Hippocampal formation (tissue), 2 donors: Measurements from ENCODE around the gene FOXP3.

Experiments used
- DNase-seq, 2 donors: peaks; one replicate each; lab custom pipeline; 2025; lab: John Stamatoyannopoulos, UW

The FOXP3 gene

DNA sequence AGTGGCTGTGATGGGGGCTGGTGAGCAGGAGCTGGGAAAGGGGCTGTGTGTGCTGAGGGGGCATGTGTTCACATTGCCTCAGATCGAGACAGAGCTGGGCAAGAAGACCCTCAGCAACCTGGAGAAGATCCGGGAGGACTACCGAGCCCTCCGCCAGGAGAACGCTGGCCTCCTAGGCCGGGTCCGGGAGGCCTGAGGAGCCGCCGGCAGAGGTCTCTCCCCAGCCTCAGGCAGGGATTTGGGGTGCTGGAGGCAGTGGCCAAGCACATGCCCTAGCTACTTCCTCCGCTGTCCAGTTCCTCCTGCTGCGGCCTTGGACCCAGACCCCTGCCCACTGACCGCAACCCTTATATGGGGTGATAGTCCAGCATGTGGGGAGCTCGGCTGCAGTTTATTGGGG lies 14.4 kb downstream of the FOXP3 start:
- DNase-seq: no peak

DNA sequence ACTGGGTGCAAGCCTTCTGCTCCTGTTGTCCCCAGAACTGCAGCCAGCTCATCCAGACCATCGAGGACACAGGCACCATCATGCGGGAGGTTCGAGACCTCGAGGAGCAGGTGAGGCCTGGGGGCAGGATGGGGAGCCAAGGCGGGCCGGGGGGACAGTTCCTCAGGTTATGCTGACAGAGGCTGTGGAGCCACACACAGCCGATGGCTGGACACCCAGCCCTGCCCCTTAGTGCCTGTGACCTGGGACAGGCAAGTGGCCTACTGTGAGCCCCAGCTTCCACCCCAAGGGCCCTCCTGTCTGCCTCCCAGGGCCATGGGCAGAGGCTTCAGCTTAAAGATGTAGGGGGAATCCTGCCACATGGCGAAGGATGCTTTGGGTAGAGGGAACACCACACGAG lies 14.9 kb downstream of the FOXP3 start:
- DNase-seq: no peak

DNA sequence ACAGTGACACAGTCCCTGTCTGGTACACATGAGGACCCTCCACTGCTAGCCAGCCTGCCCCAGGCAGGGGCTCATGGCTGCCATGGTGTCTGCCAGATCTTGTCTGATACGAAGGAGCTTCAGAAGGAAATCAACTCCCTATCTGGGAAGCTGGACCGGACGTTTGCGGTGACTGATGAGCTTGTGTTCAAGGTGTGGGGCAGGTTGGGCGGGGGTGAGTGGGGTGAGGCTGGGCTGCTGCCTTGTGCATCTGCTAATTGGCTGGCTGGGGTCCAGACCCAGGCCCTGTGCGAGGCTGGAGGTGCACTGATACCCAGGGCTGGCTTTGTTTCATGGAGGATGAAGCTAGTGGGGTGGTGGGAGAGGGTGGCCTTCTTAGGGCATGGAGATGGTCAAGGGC lies 15.4 kb downstream of the FOXP3 start:
- no peak for DNase-seq

DNA sequence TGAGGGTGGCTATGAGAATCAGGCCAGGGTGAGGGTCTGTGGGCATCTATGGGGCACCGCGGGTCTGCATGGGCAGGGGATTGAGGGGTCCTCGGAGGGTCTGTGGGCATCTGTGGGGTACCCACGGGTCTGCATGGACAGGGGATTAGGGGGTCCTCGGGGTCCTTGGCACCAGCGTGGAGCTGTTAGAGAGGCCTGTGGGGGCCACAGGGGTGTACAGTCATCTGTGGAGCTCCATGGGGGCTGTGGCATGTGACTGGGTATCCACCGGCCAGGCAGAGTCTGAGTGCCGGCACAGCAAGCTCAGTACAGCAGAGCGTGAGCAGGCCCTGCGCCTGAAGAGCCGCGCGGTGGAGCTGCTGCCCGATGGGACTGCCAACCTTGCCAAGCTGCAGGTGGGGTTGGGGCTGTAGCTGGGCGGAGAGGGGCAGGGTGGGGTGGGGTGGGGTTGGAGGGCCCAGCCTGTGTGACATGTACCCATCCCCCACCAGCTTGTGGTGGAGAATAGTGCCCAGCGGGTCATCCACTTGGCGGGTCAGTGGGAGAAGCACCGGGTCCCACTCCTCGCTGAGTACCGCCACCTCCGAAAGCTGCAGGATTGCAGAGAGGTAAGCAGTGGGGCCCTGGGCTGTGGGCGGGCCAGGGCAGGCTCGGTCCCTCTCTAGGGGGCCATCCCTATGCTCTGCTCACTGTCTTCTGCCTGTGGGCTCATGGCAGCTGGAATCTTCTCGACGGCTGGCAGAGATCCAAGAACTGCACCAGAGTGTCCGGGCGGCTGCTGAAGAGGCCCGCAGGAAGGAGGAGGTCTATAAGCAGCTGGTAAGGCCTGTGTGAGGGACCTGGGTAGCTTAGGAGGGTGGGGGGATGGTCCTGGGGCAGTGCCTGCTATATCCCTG lies 16.3 kb downstream of the FOXP3 start:
- DNase-seq: no peak

DNA sequence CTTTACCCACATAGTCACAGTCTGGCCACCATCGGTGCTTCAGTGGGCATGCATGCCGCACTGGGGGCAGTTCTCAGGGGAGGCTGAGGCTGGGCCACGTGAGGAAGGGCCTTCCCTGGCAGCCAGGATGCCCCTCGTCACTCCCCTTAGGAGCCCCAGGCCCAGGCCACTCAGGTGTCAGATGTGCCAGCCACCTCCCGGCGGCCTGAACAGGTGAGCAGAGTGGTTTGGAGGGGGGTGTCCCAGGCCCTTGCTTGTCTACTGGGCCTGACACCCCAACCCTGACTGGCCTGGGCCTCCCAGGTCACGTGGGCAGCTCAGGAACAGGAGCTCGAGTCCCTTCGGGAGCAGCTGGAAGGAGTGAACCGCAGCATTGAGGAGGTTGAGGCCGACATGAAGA lies 17.2 kb downstream of the FOXP3 start:
- no peak for DNase-seq

DNA sequence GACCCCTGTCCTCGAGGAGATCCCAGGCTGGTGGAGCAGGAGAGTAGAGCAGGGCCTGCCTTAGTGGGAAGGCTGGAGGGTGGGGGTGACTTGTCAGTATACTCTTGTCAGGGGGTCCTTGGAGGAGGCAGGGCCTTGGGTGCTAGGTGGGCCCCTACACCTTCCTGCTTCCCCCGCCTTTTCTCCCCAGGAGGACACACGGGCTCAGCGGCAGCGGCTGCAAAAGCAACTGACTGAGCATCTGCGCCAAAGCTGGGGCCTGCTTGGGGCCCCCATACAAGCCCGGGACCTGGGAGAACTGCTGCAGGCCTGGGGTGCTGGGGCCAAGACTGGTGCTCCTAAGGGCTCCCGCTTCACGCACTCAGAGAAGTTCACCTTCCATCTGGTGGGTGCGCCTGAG lies 18.0 kb downstream of the FOXP3 start:
- no peak for DNase-seq

DNA sequence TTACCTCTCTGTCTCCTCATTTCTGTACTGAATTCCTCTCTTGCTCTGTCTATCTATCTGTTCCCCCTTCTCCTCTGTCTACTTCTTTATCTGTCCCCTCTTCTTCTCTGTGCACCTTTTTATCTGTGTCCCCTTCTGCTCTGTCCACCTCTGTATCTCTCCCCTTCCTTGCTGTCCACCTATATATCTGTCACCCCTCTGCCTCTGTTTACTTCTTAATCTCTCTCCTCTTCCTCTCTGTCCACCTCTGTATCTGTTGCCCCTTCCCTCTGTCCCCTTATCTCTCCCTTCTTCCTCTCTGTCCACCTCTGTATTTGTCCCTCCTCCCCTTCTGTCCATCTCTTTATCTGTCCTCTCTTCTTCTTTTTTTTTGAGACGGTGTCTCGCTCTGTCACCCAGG lies 20.3 kb downstream of the FOXP3 start:
- no peak for DNase-seq

DNA sequence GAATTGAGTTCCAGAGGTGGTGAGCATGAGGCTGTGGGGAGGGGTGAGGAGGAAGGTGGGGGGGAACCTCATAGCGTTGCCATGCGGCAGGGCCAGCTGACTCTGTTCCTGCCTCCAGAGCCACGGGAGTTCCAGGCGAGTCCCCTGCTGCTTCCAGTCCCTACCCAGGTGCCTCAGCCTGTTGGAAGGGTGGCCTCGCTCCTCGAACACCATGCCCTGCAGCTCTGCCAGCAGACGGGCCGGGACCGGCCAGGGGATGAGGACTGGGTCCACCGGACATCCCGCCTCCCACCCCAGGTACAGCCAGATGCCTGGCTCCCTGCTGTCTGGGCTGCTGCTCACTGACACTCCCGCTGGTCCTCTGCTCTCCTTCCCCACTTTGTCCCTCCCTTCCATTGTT lies 21.3 kb downstream of the FOXP3 start:
- DNase-seq: no peak

DNA sequence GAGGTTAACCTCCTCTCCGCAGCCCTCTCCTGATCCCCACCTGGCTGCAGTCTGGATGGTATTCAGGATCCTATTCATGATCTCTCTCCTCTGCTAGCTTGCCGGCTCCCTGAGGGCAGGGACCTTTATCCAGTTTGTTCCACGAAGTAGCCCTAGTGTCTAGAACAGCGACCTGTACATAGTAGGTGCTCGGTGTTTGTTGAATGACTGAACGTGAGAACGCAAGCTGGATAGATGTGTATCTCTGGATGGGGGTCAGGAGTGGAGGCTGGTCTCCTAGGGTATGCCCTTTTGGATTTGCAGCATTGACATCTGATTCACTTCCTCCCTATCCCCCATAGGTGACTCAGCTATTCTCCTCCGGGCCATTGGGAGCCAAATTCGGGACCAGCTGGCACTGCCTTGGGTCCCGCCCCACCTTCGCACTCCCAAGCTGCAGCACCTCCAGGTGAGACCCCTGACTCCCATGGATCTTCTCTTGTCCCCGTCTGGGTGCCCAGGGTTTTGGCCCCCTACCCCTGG lies 21.9 kb downstream of the FOXP3 start:
- DNase-seq: no peak

DNA sequence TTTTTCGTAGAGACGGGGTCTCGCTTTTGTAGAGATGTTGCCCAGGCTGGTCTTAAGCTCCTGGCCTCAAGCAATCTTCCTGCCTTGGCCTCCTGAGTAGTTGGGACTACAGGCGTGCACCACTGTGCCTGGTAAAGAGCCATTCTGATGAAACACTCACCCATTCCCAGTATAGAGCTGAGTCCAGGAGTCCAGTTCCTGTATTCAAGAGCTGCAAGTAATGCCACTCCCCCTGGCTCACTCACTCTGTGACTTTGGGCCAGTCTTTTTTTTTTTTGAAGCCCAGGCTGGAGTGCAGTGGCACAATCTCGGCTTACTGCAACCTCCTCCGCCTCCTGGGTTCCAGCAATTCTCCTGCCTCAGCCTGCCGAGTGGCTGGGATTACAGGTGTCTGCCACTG lies 25.8 kb downstream of the FOXP3 start:
- DNase-seq: no peak

DNA sequence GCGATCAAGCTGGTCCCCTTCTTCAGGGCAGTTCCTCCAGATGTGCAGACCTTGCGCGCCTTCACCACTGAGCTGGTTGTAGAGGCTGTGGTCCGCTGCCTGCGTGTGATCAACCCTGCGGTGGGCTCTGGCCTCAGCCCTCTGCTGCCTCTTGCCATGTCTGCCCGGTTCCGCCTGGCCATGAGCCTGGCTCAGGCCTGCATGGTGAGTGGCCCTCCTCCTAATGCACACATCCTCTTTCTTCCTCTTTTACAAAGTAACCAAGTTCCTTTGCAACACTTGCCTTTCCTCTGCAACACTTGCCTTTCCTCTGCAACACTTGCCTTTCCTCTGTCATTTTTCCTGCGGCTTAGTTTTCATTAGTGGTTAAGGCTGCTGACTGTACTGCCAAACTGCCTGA lies 27.4 kb downstream of the FOXP3 start:
- peak in 1 of 2 donors; percentile 5 for DNase-seq

DNA sequence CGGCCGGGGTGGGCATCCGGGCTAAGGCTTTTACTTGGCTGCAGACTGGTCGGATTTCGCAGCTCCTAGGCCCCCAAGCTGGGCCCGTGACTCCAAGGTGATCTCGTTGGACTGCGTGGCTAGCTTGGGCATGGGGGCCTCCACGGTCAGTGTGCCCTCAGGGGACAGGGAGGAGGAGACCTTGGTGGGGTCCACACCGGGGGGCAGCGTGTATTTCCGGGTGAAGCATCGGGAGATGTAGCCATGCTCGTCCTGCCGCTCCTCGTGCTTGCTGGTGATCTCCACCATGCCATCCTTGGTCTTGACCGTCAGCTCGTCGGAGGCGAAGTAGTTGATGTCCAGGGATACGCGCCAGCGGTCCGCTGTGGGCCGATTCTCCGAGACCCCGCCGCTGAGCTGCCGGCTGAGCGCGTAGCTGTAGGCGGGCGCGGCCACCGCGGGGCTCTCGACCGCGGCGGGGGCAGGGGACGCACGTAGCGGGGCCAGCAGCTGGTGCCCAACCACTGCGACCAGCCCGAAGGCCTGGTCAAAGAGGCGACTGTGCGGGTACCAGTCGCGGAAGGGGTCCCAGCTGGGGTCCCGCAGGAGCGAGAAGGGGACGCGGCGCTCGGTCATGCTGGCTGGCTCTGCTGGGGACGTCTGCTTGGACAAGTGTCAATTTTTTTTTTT lies 30.5 kb downstream of the FOXP3 start:
- no peak for DNase-seq

DNA sequence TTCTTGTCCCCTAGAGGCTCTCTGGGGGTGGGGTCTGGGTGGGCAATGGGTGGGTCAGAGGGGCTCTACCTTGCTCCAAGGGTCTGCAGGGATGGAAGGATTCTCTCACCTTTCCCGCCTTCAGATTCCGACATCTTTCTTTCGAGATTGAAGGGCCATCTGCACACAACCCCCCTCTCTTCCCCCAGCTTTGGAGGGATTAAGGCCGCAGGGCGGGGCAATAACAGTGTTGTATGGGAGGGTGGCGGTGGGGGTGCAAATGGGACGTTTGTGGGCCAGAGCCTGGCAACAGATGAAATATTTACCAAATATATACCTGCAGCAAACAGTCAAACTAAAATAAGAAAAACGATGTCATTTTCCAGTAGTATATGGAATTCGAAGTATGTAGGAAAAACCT lies 31.3 kb downstream of the FOXP3 start, which contains the start of gene CACNA1F:
Gene CACNA1F (minus strand): TSS at position 165 of the 400 bp plus-strand sequence. CDS start 31 bp downstream, at position 134.
- no peak for DNase-seq

DNA sequence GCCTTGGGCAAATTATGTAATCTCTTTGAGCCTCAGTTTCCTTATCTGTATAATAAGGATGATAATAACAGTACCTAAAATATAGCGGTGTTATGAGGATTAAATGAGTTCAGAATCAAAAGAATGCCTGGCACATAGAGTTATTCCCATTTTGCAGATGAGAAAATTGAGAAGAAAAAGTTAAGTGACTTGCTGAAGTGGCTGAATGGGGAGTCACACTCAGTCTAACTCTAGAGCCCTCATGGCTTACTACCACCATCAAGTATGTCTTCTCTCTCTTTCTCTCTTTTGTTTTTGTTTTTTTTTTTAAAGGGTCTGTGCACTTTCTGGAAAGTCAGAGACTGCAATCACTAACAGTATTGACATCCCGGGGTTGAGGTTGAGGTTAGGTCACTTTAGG lies 32.0 kb downstream of the FOXP3 start:
- DNase-seq: no peak

DNA sequence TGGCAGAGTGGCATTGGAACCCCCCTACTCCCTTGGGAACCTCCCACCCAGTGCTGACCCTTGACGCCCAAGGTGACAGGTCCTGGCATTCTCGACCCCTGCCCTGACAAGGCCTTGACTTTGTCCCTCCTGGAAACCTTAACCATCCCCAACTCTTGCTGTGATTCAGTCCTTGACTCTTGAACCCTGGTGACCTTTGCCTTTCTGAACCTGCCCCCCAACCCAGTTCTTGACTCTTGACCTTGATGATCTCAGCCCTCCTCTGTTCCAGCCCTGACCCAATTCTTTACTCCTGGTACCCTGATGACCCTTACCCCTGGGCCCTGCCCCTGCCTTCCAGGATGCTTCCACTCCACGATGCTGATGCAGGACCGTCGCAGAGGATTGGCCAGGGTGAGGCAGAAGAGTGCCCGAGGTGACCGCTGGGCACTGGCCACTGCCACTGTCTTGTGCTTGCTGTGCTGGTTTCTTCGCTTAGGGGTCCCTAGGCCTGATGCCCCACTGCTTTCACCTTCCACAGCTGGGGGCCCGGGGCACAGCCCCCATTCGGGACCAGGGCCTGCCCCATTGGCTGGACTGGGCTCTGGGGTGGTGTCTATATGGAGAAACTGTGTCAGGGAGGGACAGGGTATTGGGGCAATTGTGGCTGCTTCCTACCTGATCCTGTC lies 33.0 kb downstream of the FOXP3 start:
- no peak for DNase-seq

DNA sequence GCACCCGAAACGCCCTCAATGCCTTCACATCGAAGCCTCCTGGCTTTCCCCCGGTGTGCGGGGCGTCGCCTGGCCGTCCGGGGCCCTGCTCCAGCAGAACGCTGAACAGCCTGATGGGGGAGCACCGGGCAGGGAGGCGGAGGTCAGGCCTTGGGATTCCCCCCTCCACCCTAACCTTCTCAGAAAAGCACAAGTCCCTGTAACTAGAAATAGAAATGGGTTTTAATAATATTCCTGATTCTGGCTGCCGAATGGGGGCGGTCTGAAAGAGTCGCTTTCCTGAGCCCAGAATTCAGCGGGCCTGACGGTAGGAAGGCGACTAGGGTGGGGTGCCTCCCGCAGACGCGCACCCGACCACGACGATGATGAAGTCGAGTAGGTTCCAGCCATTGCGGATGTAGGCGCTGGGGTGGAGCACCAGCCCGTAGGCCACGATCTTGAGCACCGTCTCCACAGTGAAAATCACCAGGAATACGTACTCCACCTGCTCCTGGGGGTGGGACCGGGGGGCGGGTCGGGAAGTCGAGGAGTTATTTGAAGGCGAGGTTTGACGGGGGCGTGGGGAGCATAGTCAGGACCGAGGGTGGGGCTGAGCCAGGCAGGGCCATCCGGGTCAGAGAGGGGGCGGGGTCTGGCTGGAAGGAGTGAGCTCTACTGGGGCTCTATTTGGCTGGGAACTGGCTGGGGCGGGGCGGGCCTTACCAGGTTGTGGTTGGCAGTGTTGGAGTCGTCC lies 33.8 kb downstream of the FOXP3 start:
- DNase-seq: peak in 1 of 2 donors; percentile 1

DNA sequence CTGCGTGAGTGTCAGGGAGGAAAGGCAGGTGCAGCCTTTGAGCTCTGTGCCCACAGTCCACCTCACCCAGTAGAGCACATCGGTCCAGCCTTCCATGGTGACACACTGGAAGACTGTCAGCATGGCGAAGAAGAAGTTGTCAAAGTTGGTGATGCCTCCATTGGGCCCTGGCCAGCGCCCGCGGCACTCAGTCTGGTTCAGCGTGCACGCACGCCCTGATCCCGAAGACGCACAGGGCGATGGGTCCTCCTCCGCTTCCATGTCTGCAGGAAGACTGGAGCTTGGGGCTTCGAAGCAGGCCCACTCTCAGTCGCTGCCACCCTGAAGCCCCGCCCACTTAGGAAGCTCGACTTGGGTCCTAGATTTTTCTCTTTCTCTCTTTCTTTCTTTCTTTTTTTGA lies 36.3 kb downstream of the FOXP3 start:
- no peak for DNase-seq

DNA sequence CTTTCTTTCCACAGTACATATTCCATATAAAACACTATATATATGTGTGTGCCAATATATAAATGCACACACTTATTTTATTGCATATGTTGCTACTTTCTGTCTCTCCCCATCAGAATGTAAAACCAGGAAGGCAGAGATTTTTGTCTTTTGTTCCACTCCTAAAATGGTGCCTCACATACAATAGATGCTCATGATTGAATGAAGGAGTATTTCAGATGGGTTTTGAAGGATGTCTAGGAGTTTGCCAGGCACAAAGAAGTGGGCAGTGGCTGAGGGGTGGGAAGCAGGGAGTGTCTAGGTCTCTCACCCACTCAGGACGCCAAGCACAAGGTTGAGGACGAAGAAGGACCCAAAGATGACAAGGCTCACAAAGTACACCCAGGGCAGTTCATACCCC lies 36.8 kb downstream of the FOXP3 start:
- no peak for DNase-seq

DNA sequence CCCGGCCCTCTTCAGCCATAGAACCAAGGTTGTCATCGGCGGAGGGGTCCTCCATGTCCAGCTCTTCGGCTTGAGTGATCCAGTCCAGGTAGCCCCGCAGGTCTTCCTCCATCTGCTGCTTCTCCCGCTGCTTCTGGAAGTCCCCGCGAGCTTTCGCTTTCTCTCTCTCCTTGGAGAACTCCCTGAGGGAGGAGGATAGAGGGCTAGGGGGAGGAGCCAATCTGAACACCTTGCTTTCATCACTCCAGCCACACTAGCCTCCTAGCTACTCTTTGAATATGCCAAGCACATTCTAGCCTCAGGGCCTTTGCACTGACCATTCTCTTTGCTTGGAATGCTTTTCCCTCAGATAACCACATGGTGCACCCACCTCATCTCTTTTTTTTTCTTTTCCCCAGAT lies 37.6 kb downstream of the FOXP3 start:
- no peak for DNase-seq

DNA sequence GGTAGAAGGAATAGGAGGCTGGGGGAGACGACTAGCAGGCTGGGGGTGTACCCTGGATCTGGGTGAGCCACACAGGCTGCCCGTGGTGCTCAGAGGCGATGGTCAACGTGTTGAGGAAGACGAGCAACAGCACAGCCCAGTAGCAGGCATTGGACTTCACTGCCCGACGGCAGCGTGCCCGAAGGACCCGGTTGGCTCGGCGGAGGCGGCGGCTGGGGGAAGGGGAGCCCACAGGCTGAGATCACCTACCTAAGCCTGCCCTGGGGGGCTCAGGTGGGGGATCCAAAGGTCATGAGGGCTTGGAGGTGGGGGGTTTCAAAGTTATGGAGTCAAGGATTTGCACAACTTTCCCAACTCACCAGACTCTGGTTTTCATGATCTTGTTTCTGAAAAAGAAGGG lies 38.7 kb downstream of the FOXP3 start:
- DNase-seq: no peak

DNA sequence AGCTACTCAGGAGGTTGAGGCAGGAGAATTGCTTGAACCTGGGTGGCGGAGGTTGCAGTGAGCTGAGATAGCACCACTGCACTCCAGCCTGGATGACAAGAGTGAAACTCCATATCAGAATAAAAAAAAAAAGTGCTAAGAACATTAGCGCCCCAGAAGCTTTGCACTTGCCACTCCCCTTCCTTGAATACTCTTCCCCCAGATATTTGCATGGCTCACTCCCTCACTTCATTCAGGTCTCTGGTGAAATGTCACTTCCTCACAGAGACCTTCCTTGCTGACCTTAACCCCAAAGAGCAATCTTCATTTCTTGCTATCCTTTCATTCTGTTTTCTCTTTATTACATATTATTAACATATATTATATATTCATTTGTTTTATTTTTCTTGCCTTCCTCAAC lies 42.6 kb downstream of the FOXP3 start:
- no peak for DNase-seq

DNA sequence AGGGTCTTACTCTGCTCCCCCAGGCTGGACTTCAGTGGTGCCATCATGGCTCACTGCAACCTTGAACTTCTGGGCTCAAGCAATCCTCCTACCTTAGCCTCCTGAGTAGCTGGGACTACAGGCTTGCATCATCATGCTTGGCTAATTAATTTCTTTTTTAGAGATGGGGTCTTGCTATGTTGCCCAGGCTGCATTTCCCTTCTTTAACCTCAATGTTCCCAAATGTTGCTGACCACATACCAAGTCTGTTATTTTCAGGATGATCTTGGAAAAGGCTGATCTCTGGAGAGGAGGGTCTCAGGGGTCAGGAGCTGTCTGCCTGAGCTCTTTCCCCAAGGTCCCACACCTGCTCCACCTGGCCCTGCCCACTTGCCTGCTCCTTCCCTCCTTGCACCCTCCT lies 44.4 kb downstream of the FOXP3 start:
- no peak for DNase-seq
